ENCODE data around the gene MSI2. TPM values are rescaled to one million over a fixed set of nuclear protein-coding genes. Genes with fewer than 3 reads are reported as not detected.

The MSI2 gene
- polyA plus RNA-seq, 4 donors: 85.9 to 104 (median 97.5) TPM

DNA sequence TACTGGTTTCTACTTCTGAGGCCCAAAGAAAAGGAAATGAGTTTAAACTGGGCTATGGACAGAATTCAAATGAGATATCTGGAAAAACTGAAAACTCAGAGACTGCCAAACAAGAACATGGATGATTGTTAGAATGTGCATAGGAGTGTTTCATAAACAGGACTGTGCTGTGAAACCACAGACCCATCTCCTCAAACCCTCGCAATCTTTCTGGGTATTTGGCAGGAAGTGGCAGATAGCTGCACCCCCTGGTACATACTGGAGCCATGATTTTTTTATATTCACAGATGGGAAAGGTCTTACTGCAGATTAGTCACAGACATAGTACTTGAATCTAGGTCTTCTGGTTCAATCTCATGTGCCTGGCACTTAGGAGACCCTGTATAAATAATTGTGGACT, 343.8 kb downstream of the MSI2 start:
- no peak for DNase-seq (ENCODE audit: low read depth in 4 of 4, low spot score in 2 of 4)

DNA sequence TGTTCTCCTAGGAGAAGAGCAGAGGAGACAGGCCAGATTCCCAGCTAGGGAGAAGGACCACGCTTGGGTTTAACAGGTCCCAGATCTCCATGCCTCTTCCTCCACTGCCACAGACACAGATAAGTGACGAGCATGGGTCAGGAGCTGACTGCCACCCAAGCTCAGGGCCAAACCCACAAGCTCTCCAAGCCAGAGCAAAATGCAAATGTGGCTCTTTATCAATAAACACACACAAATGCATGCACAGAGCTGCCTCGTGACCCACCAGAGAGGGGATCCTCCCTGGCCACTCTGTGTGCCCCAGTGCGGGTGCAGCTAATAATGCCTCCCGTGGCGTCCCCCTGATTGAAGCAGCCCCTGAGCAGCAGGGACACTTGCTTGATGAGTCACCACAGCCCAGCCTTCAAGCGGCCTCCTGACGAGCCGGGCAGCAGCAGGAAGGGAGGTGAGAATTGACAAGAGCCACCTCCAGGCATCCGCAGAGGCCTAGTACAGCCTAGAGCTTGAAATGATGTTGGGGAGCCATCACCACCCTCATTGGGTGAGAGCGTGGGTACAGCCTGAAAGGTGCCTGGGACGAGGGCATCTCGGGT, 344.9 kb downstream of the MSI2 start:
- no peak for DNase-seq (ENCODE audit: low read depth in 4 of 4, low spot score in 2 of 4)

DNA sequence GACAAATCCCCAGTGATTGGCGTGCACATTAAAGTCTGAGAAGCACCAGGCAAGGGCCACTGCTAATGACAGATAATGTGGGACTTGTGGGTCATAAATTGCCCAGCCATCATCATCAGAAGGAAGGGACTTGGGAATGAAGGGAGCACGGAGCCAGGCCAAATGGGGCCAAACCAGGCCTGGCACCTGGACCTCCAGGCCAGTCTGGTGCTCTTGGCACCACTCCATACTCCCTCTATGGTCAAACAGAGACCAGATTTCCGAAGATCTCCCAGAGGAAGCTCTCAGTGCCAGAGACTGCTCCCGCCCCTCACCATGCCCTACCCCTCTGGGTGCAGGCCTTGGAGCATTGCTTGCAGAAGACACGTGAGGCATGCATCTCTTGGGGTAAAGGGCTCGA, 346.6 kb downstream of the MSI2 start:
- DNase-seq (ENCODE audit: low read depth in 4 of 4, low spot score in 2 of 4): no peak

DNA sequence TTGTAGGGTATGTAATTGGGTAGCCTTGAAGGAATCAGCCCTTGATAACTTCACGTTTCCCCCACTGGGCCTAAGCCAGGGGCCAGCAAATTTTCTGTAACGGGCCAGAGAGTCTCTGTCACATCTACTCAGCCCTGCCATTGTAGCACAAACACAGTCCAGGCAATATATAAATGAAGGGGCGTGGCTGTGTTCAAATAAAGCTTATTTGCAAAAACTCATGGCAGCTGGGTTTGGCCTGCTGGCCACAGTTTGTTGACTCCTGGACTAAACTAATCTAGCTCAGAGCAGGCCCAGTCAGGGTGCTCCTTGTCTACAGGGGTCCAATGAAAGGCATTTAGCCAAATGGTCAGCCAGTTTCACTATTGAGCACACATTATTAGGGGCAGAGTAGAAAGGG, 347.2 kb downstream of the MSI2 start:
- DNase-seq (ENCODE audit: low read depth in 4 of 4, low spot score in 2 of 4): no peak

GRCh38 chr17:57603978-57604377, 347.7 kb downstream of the MSI2 start:
- DNase-seq (ENCODE audit: low read depth in 4 of 4, low spot score in 2 of 4): no peak

DNA sequence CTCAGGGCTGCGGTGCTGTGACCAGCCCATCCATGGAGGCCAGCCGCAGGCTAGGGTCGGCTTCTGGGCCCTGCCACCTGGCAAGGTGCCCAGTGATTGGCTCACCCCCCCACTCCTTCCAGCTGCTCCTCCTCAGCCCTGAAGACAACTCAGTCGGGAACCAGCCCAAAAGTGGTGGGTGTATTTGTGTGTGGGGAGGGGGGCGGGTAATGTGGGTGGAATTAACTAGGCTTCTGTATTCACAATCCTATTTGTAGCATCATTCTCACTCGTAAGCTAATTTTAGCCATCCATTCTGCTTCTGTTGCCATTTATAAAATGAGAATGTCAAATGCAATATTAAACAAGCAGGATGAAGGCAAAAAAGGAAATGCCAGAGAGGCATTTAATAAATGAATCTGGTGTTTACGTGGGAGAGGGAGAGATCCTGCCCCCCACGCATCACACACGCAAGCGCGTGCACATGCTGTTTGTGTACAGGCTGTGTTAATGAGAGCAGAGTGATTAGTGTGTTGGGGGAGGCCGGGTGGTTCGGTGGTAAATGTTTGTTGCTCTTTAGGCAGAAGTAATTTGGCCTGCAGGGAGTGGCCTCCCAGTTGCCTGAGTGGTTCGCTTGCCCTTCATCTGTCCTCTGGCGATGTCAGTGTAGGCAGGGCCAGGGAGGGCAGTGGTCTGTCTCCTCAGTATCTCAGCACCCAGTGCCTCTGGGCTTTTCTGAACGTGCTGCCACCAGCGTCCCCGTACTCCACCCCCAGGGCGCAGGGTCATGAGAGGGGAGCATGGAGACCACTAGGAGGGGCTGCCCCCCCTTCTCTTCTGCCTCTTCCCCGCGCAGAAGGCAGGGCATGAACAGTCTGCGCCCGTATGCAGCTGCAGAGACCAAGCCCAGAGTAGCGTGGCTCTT, 348.7 kb downstream of the MSI2 start:
- DNase-seq (ENCODE audit: low read depth in 4 of 4, low spot score in 2 of 4): no peak

- no peak for DNase-seq (ENCODE audit: low read depth in 4 of 4, low spot score in 2 of 4)
Observed at GRCh38 chr17:57605675-57606105, 349.4 kb downstream of the MSI2 start.

DNA sequence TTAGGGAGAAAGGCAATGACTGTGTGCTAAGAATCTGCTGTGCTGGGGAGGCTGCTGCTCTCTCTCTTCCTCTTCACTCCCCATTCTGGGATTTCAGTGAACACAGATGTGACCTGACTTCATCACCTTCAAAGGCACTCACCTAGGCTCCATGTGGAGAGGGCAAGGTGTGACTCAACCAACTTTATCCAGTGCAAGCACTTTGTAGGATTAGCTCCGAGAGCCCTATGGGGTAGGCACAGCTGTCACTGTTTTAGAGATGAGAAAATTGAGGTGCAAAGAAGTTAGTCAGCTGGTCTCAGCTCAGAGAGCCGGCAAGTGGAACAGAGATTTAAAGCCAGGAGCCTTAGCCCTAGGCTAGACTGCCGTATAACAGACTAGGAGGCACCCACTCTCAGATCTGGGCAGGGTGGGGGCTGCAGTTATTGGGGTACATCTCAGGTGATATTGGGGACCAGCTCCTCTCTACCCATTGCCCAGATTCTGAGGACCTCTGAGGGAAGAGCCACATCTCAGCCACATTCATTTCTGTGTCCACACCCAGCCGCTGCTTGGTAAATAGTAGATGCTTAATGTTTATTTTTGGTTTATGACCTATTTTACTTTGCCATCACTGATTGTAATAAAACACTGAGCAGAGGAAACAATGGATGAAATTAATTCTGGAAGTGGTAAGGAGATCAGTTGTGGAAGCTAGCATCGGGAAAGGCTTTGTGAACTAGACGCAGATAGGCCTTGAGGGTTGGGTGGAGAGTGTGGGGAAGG, 350.0 kb downstream of the MSI2 start:
- no peak for DNase-seq (ENCODE audit: low read depth in 4 of 4, low spot score in 2 of 4)

DNA sequence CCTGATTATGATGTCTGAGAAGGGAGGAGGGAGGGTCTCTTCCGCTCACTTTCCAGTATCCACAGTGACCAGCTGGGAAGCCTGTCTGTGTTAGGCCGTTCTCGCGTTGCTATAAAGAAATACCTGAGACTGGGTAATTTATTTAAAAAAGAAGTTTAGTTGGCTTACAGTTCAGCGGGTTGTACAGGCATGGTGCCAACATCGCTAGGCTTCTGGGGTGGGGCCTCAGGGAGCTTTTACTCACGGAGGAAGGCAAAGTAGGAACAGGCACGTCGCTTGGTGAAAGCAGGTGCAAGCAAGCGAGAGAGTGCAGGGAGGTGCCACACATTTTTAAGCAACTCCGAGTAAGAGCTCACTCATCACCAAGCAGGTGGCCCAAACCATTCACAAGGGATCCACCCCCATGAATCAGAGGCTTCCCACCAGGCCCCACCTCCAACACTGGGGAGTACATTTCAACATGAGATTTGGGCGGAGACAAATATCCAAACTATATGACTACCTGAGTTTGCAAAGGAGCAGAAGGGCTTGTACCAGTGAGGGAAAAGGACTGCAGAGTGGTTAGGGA, 351.3 kb downstream of the MSI2 start:
- no peak for DNase-seq (ENCODE audit: low read depth in 4 of 4, low spot score in 2 of 4)

DNA sequence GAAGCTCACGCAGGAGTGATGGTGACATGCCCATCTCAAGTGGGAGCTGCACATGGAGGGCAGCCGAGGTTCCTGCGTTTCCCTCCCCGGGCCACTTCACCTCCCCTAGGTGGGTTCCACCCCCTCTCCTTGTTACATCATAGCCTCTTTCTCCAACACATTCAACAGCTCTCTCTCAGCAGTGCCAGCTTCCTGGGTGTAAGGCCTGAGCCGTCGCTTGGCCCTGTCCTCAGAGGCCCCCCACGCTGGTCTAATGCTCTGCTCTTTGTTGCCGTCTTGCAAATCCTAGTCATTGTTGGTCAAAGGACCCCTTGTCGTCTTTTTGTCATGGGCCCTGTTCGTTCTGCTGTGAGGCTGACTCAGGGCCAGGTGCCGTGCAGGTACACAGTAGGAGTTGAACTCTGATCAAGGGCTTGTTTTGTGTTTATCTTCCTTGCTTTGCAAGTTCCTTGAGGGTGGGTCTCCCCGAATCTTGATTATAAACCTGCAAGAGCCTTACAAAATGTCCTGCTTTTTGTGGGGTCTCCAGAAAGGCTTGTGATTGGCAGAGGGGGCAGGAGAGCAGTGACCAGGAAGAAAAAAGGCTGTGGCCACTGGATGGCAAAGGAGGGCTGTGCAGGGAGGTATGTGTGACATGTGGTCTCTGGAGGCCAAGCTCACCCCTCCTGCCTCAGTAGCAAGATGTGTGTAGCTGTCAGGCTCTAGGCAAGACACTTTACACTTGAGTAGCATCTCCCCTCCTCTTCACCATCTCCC, 352.2 kb downstream of the MSI2 start:
- DNase-seq (ENCODE audit: low read depth in 4 of 4, low spot score in 2 of 4): no peak

- DNase-seq (ENCODE audit: low read depth in 4 of 4, low spot score in 2 of 4): no peak
Observed at GRCh38 chr17:57609125-57609877, 353.0 kb downstream of the MSI2 start.

DNA sequence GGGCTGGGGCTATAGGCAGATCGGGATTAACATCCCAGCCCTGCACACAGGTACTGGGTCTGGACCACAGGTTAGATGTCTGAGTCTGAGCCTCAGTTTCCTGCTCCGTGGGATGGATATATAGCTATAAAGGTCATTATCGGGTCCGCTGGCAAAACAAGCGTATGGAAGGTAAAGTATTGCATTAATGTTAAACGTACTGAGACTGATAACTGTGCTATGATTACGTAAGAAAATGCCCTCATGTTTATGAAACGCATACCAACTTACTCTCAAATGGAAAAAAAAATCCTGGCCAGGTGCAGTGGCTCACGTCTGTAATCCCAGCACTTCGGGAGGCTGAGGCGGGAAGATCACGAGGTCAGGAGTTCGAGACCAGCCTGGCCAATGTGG, 353.6 kb downstream of the MSI2 start:
- DNase-seq (ENCODE audit: low read depth in 4 of 4, low spot score in 2 of 4): no peak

DNA sequence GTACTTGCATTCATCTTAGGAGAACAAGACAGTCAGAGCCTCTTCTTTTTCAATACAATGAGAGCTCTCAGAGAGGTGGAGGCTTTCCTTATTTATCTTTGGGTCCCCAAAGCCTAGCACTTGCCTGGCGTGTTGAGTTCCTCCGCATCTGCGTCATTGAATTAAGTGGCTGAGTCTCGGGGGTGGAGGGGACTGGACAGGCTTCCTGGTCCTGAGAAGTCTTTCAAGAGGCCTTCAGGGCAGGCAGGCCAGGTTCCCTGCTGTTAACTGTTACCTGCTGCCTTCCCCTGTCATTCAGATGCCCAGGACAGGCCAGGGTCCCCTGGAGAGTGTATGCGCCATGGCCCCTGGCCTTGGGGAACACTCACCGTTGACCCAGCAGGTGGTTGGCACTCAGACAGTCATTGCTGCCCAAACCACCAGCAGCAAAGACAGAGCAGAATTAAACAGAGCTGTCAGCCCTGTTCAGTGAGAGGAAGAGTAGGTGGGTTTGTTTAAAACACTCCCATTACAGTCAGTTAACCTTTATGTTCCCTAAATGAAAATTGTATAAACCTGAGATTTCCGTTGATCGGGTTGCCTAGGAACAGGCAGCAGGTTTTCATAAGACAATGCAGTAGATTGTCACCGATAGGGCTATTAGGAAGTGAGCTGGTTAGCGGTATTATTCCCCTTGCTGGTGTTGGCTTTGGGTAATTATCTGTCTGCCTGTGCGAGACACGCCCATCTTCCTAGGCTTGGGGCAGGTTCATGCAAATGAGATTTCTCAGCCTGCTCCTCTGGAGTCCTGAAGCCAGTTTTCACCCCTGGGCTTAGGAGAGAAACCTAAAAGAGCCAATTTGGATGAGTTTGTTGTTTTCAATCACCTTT, 356.1 kb downstream of the MSI2 start:
- DNase-seq (ENCODE audit: low read depth in 4 of 4, low spot score in 2 of 4): no peak

DNA sequence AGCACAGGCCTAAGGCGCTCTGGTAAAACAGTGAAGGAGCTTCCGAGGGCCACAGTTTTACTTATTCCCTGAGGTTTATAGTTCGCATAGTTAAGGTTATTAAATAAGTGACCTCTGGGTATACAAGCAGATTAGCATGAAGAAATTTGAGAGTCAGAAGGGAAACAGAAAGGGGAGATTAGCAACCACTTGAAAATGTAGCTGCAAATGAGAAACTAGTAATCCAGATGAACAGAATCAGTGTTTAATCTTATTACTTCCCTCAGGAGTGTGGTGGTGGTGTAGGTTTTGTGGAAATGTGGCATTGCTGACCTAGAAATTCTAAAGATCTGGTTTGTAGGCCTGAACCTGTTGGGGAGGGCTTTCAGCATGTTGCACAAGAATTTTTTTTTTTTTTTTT, 358.4 kb downstream of the MSI2 start:
- DNase-seq (ENCODE audit: low read depth in 4 of 4, low spot score in 2 of 4): no peak

- no peak for DNase-seq (ENCODE audit: low read depth in 4 of 4, low spot score in 2 of 4)
Observed at GRCh38 chr17:57615836-57616757, 359.8 kb downstream of the MSI2 start.

- DNase-seq (ENCODE audit: low read depth in 4 of 4, low spot score in 2 of 4): no peak
Observed at GRCh38 chr17:57617218-57617617, 360.9 kb downstream of the MSI2 start.

DNA sequence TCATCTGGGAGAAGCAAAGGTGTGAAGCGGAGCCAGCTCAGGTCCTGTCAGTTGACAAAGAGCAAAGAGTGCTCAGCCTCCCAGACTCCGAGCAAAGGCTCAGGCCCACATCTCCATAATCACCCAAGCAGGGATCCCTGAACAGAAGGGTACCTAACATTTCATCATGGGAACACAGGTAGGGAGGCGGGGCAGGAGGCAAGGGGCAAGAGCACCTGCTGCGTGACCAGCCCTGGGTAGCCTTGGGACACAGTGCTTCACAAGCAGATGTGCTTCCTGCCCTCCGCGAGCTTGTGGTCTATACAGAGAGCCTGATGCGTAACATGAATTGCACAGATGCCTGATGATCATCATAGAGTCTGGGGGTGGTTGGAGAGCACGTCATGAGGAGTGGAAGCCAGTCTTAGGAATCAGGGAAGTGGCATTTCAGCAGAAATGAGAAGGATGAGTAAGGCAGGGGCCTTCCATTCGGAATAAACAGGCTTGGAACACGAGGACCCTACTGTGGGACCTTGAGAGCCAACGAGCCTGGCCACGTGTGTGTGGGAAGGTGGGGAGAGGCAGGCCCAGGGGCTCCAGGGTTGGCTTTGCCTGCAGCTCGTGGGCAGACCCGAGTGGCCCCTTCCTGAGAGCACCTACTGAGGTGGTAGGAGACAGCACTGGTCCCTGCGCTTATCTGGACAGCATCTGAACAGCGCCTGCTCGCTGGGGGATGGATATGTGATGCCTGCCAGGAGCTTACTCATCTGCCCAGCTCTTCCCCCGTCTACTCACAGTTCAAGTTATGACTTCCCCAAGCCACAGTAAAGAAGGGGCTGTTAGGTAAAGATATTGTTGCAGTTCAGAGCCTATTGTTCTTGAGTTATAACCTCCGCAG, 363.0 kb downstream of the MSI2 start:
- no peak for DNase-seq (ENCODE audit: low read depth in 4 of 4, low spot score in 2 of 4)

Data from left renal cortex interstitium (tissue), 4 donors.